ENCODE data around the gene MYL5.

DNA sequence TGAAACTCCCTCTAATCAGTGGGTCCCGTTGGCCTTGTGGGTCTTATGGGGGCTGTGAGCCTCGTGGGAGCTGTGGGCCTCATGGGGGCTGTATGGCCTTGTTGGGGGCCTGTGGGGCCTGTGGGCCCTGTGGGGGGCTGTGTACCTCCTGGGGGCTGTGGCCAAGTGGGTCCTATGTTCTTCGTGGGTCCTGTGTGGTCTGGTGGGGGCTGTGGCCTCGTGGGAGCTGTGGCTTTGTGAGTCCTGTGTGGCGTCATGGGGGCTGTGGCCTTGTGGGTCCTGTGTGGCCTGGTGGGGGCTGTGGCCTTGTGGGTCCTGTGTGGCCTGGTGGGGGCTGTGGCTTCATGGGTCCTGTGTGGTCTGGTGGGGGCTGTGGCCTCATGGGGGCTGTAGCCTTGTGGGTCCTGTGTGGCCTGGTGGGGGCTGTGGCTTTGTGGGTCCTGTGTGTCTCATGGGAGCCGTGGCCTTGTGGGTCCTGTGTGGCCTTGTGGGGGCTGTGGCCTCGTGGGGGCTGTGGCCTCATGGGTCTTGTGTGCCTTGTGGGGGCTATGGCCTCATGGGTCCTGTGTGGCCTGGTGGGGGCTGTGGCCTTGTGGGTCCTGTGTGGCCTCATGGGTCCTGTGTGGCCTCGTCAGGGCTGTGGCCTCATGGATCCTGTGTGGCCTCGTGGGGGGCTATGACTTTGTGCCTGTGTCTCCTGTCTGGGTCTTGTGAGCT is 38.7 kb downstream of the MYL5 start:
- TF ChIP-seq, protein P1, sequence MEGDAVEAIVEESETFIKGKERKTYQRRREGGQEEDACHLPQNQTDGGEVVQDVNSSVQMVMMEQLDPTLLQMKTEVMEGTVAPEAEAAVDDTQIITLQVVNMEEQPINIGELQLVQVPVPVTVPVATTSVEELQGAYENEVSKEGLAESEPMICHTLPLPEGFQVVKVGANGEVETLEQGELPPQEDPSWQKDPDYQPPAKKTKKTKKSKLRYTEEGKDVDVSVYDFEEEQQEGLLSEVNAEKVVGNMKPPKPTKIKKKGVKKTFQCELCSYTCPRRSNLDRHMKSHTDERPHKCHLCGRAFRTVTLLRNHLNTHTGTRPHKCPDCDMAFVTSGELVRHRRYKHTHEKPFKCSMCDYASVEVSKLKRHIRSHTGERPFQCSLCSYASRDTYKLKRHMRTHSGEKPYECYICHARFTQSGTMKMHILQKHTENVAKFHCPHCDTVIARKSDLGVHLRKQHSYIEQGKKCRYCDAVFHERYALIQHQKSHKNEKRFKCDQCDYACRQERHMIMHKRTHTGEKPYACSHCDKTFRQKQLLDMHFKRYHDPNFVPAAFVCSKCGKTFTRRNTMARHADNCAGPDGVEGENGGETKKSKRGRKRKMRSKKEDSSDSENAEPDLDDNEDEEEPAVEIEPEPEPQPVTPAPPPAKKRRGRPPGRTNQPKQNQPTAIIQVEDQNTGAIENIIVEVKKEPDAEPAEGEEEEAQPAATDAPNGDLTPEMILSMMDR (conservative IDR thresholded peaks at IDR 0.05 in 1 of 2, IDR thresholded peaks at IDR 0.05 in 1 of 2; ENCODE audit: low read depth in 1 of 2, low read length in 2 of 2), result no peak
- TF ChIP-seq EZH2 (IDR thresholded peaks at IDR 0.05; ENCODE audit: low read length, missing control alignments), result no peak
